HL-60 (cell line): ENCODE measurements around the gene COPZ2.

Experiments used
- POLR2AphosphoS5 ChIP-seq: IDR thresholded peaks from 2 replicates; pipeline ENCODE4 v1.6.1; 2012; ENCODE audit warnings: low read depth
- TF ChIP-seq, protein P1 (sequence below): IDR thresholded peaks from one replicate; pipeline ENCODE4 v1.5.1; 2011; ENCODE audit warnings: low read length, control low read depth, inconsistent platforms; ENCODE audit not compliant: insufficient read depth

DNA sequence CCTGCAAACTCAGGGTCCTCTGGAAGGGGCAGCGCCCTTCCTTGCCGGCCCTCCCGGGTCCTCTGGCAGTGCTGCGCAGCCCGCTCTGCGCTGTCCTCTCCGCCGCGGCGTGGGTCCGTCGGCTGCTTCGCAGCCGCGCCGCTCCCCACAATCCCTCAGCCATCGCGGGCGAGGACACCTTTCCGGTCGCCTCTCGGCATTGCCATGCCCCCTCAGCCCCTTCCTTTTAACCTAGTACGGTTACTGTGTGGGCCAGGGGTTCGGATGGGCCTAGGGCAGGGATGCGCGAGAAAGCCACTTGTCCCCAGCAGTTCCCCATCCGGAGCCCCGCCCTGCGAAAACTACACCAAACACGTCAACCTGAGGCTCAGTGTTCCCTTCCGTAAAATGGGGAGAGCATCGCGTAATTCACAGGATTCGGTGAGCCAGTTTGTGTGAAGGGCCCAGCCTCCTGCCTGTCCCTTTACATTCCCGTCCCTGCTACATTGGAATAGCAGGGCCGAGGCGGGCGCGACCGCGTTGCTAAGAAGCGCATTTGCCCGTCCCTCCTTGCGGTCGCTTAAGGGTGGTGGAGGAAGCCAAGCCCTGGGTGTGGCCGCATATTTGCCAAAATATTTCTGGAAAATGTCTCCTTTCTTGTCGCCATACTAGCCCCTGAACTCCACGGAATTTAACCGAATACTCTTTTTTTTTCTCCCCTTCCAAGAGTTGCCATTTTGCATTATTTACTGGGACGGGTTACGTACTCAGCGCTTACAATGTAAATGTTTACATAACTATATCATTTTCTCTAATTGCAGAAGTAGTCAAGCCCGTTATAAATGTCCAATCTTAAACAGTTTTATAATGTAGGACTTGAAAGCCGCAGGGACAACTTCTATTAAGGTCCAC is 13.2 kb downstream of the COPZ2 start:
- TF ChIP-seq, protein P1, sequence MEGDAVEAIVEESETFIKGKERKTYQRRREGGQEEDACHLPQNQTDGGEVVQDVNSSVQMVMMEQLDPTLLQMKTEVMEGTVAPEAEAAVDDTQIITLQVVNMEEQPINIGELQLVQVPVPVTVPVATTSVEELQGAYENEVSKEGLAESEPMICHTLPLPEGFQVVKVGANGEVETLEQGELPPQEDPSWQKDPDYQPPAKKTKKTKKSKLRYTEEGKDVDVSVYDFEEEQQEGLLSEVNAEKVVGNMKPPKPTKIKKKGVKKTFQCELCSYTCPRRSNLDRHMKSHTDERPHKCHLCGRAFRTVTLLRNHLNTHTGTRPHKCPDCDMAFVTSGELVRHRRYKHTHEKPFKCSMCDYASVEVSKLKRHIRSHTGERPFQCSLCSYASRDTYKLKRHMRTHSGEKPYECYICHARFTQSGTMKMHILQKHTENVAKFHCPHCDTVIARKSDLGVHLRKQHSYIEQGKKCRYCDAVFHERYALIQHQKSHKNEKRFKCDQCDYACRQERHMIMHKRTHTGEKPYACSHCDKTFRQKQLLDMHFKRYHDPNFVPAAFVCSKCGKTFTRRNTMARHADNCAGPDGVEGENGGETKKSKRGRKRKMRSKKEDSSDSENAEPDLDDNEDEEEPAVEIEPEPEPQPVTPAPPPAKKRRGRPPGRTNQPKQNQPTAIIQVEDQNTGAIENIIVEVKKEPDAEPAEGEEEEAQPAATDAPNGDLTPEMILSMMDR = no peak
- TF ChIP-seq POLR2AphosphoS5 = no peak
